ENCODE measurements around the gene BSND. TPM values are rescaled to one million over a fixed set of nuclear protein-coding genes. Genes with fewer than 3 reads are reported as not detected.

Gene BSND
- total RNA-seq, 4 donors from 2014 or later, result not detected

GRCh38 chr1:55057270-55057955 lies 58.7 kb downstream of the BSND start:
- 93 to 95% methylated on average over 13 to 14 of the region's 15 CpGs for WGBS, 2 donors
- Histone ChIP-seq H3K27me3 (no peaks in the 10 kb centered on the region), H3K9me3 (no peaks in the 10 kb centered on the region), H3K4me3 (replicated peaks in 1 of 3) (no peak overlapping the region), H3K36me3 (no peaks in the 10 kb centered on the region), H3K27ac (no peak overlapping the region), H3K4me1 (no peaks in the 10 kb centered on the region)
- intact Hi-C loops (cut with DNase I), result no loop called here
- no peak for DNase-seq
- no peak for TF ChIP-seq POLR2A (IDR thresholded peaks at IDR 0.05)
- TF ChIP-seq CTCF (IDR thresholded peaks at IDR 0.05), result no peak

- Histone ChIP-seq H3K9me3 (no peaks in the 10 kb centered on the region), H3K27me3 (no peaks in the 10 kb centered on the region), H3K36me3 (no peaks in the 10 kb centered on the region), H3K4me3 (replicated peaks in 1 of 3) (no peak overlapping the region), H3K4me1 (no peaks in the 10 kb centered on the region), H3K27ac (no peak overlapping the region)
- intact Hi-C loops (cut with DNase I), result no loop called here
- DNase-seq, result no peak
- TF ChIP-seq CTCF (IDR thresholded peaks at IDR 0.05) (no peak), POLR2A (IDR thresholded peaks at IDR 0.05) (no peak)
- 89 to 91% methylated on average over 6 of the region's 6 CpGs for WGBS, 2 donors
These were observed 59.2 kb downstream of the BSND start for GRCh38 chr1:55057956-55058298.

- Histone ChIP-seq H3K9me3 (no peaks in the 10 kb centered on the region), H3K4me3 (replicated peaks in 1 of 3) (no peak overlapping the region), H3K4me1 (peaks cover 3 to 6% of the 10 kb centered on the region in 2 donors), H3K27me3 (no peaks in the 10 kb centered on the region), H3K27ac (no peak overlapping the region), H3K36me3 (no peaks in the 10 kb centered on the region)
- intact Hi-C loops (cut with DNase I), result no loop called here
- 88 to 90% methylated on average over 12 to 14 of the region's 14 CpGs for WGBS, 2 donors
- TF ChIP-seq CTCF (IDR thresholded peaks at IDR 0.05), result no peak
- no peak for TF ChIP-seq POLR2A (IDR thresholded peaks at IDR 0.05)
- DNase-seq, result no peak
These were observed 60.8 kb downstream of the BSND start for GRCh38 chr1:55059302-55060132.

GRCh38 chr1:55060133-55060999 lies 61.6 kb downstream of the BSND start:
- no peak for DNase-seq
- WGBS, 2 donors, result 90 to 91% methylated on average over 14 of the region's 14 CpGs
- Histone ChIP-seq H3K36me3 (no peaks in the 10 kb centered on the region), H3K9me3 (no peaks in the 10 kb centered on the region), H3K27me3 (no peaks in the 10 kb centered on the region), H3K4me3 (replicated peaks in 1 of 3) (no peak overlapping the region), H3K4me1 (peaks cover 3 to 12% of the 10 kb centered on the region in 2 donors), H3K27ac (no peak overlapping the region)
- intact Hi-C loops (cut with DNase I), result no loop called here
- TF ChIP-seq POLR2A (IDR thresholded peaks at IDR 0.05) (no peak), CTCF (IDR thresholded peaks at IDR 0.05) (no peak)
